HepG2 (cell line): ENCODE results near the gene PIAS1. TPM values are rescaled to one million over a fixed set of nuclear protein-coding genes. Genes with fewer than 3 reads are reported as not detected.

Experiments used
- ATAC-seq: fragments of 200-7000 bp; cut with Tn5 transposase; 3 replicates; pipeline ENCODE4 v1.9.1; 2020; ENCODE audit warnings: mild to moderate bottlenecking, moderate library complexity
- BruUV-seq: library from RNA; stranded (reverse); fragments of 400-500 nt; replicated peaks from 2 replicates; lab custom pipeline; 2021; lab: Mats Ljungman, UMichigan
- CTCF ChIA-PET: fragments of 300-600 bp; formaldehyde crosslinking; extraction: SDS; loops from one replicate; lab custom pipeline; 2021; ENCODE audit warnings: low total read pairs, inconsistent platforms, low intra/inter-chr PET ratio; lab: Yijun Ruan, JAX
- POLR2A ChIA-PET: fragments of 350-600 bp; sonication (Branson Sonifier 250); formaldehyde crosslinking; loops from one replicate; lab custom pipeline; 2020; ENCODE audit warnings: antibody characterized with exemption, inconsistent platforms; lab: Yijun Ruan, JAX
- DNase-seq: peaks from one replicate; pipeline ENCODE4 v3.0.0-alpha.2; 2015; ENCODE audit warnings: low spot score
- FAIRE-seq: peaks from 3 replicates; lab custom pipeline; 2011; peaks lifted over from hg19 to GRCh38; lab: Jason Lieb, UNC
- H2AFZ ChIP-seq: one replicate; pipeline ENCODE4 v1.6.1; 2011; ENCODE audit warnings: low read length, inconsistent platforms
- H3K27ac ChIP-seq: fragments of 300-600 bp; 3 replicates; pipeline ENCODE4 v1.8.0; 2011; ENCODE audit warnings: mixed run types, mild to moderate bottlenecking, mixed read lengths, low read length, inconsistent platforms; ENCODE audit not compliant: insufficient read depth; ENCODE audit errors: extremely low read length
- H3K27me3 ChIP-seq, 2 experiments: fragments of 200-600 bp in 1 of 2; 2 replicates in 1 of 2; 3 replicates in 1 of 2; pipeline versions ENCODE4 v1.6.0 to v1.8.0; 2011; ENCODE audit warnings: low read length in 2 of 2, mild to moderate bottlenecking in 2 of 2, moderate library complexity in 2 of 2, inconsistent platforms in 1 of 2; ENCODE audit not compliant: insufficient read depth in 2 of 2, control insufficient read depth in 1 of 2
- H3K36me3 ChIP-seq, 2 experiments: fragments of 200-600 bp in 1 of 2; replicated peaks in 1 of 2; 2 replicates in 1 of 2; 3 replicates in 1 of 2; pipeline versions ENCODE4 v1.5.1 to v1.8.0; 2011; ENCODE audit warnings: low read length in 2 of 2, inconsistent platforms in 1 of 2; ENCODE audit not compliant: insufficient read depth in 2 of 2, control insufficient read depth in 1 of 2
- H3K4me1 ChIP-seq: 2 replicates; pipeline ENCODE4 v1.5.1; 2012; ENCODE audit warnings: low read length, inconsistent platforms; ENCODE audit not compliant: insufficient read depth
- H3K4me2 ChIP-seq: 2 replicates; pipeline ENCODE4 v1.6.0; 2011; ENCODE audit warnings: low read depth, low read length, inconsistent platforms
- H3K4me3 ChIP-seq, 3 experiments: fragments of 200-600 bp in 1 of 3; sonication (generic), shearing (Covaris generic) in 1 of 3; replicated peaks in 1 of 3; 2 replicates each; pipeline ENCODE4 v1.5.1; 2011 to 2016; ENCODE audit warnings: low read length in 3 of 3, inconsistent platforms in 2 of 3, low read depth in 2 of 3, mild to moderate bottlenecking in 2 of 3, control low read depth in 1 of 3, mixed read lengths in 1 of 3; ENCODE audit not compliant: insufficient read depth in 1 of 3
- H3K79me2 ChIP-seq: one replicate; pipeline ENCODE4 v1.6.1; 2011; ENCODE audit warnings: low read length, inconsistent platforms; ENCODE audit not compliant: insufficient read depth
- H3K9ac ChIP-seq: 2 replicates; pipeline ENCODE4 v1.6.0; 2011; ENCODE audit warnings: mild to moderate bottlenecking, low read depth, low read length, inconsistent platforms; ENCODE audit not compliant: insufficient read depth
- H3K9me3 ChIP-seq: 2 replicates; pipeline ENCODE4 v1.5.1; 2012; ENCODE audit warnings: mild to moderate bottlenecking, low read length
- H4K20me1 ChIP-seq: 2 replicates; pipeline ENCODE4 v1.6.0; 2011; ENCODE audit warnings: inconsistent platforms, mild to moderate bottlenecking, low read length, moderate library complexity; ENCODE audit not compliant: insufficient read depth
- BCL3 ChIP-seq: sonication (generic); formaldehyde crosslinking; IDR thresholded peaks from 2 replicates; pipeline ENCODE4 v1.5.1; 2020; ENCODE audit warnings: mild to moderate bottlenecking, missing genetic modification reagents, moderate library complexity
- CREB3 ChIP-seq: sonication (generic); formaldehyde crosslinking; IDR thresholded peaks from 2 replicates; pipeline ENCODE4 v1.5.0; 2020; ENCODE audit warnings: missing genetic modification reagents
- HINFP ChIP-seq: sonication (generic); formaldehyde crosslinking; IDR thresholded peaks from 2 replicates; pipeline ENCODE4 v1.4.0; 2020; ENCODE audit warnings: low read depth, mild to moderate bottlenecking, missing genetic modification reagents
- HNRNPL ChIP-seq: fragments of 200-400 bp; formaldehyde crosslinking; IDR thresholded peaks from 2 replicates; pipeline ENCODE4 v1.6.1; 2017; ENCODE audit warnings: mild to moderate bottlenecking, low read depth, low read length
- KLF15 ChIP-seq: sonication (generic); formaldehyde crosslinking; IDR thresholded peaks from 2 replicates; pipeline ENCODE4 v1.8.1; 2023; ENCODE audit warnings: borderline replicate concordance, mild to moderate bottlenecking, inconsistent platforms, missing genetic modification reagents, mixed read lengths
- LCORL ChIP-seq, 2 experiments: fragments of 450-650 bp in 1 of 2; sonication (generic) in 1 of 2; formaldehyde crosslinking in 1 of 2; IDR thresholded peaks; 2 replicates each; pipeline versions ENCODE4 v1.5.0 to v1.6.1; 2017 to 2020; ENCODE audit warnings: antibody characterized with exemption in 1 of 2, missing genetic modification reagents in 1 of 2
- LRRFIP1 ChIP-seq: sonication (generic); formaldehyde crosslinking; conservative IDR thresholded peaks from 2 replicates; pipeline ENCODE4 v1.4.0; 2020; ENCODE audit warnings: missing genetic modification reagents
- NRL ChIP-seq: sonication (generic); formaldehyde crosslinking; IDR thresholded peaks from 2 replicates; pipeline ENCODE4 v1.5.0; 2020; ENCODE audit warnings: missing genetic modification reagents, mild to moderate bottlenecking, moderate library complexity, borderline replicate concordance
- POLR2G ChIP-seq: fragments of 200-400 bp; formaldehyde crosslinking; IDR thresholded peaks from 2 replicates; pipeline ENCODE4 v1.6.1; 2018; ENCODE audit warnings: mild to moderate bottlenecking, low read depth, low read length, moderate library complexity
- SP5 ChIP-seq: IDR thresholded peaks from 2 replicates; pipeline ENCODE4 v1.6.1; 2016; ENCODE audit warnings: low read depth, borderline replicate concordance
- YY1 ChIP-seq: IDR thresholded peaks from 2 replicates; pipeline ENCODE4 v1.6.1; 2011; ENCODE audit warnings: low read length, low read depth, moderate library complexity, mild to moderate bottlenecking; ENCODE audit not compliant: insufficient read depth, insufficient replicate concordance
- ZNF20 ChIP-seq: sonication (generic); formaldehyde crosslinking; IDR thresholded peaks from 2 replicates; pipeline ENCODE4 v1.4.0; 2020; ENCODE audit warnings: mild to moderate bottlenecking, moderate library complexity, missing genetic modification reagents
- ZNF597 ChIP-seq: sonication (generic); formaldehyde crosslinking; IDR thresholded peaks from 2 replicates; pipeline ENCODE4 v1.5.0; 2020; ENCODE audit warnings: missing genetic modification reagents
- WGBS: methylation state at CpG from one replicate; pipeline ENCODE4 v1.1.6; 2017; ENCODE audit warnings: low lambda C conversion rate; 5-methylcytosine and 5-hydroxymethylcytosine counted together
- in situ Hi-C: cut with HindIII; loops from 2 replicates; pipeline ENCODE4 v1.10.0; 2017; ENCODE audit warnings: low pct_unique_long_range_greater_than_20kb; ENCODE audit not compliant: extremely low pct_ligation_motif_present
- intact Hi-C: fragments of 100-400 bp; cut with micrococcal nuclease; formaldehyde crosslinking; loops from one replicate; pipeline ENCODE4 v1.10.0; 2022; ENCODE audit not compliant: unreplicated experiment
- polyA plus RNA-seq, 8 experiments: library from polyadenylated mRNA; depleted of rRNA in 3 of 8; stranded (reverse) in 7 of 8; unstranded in 1 of 8; fragments of >200 nt; fragmentation: Illumina TruSeq in 4 of 8; extraction: Trizol in 4 of 8; gene quantifications; 2 replicates each; pipeline versions ENCODE4 v1.2.1 to v1.2.3, GENCODE V29; 2011 to 2016; ENCODE audit warnings: low read depth in 4 of 8, missing spikeins in 1 of 8, mixed read lengths in 1 of 8; ENCODE audit not compliant: insufficient read depth in 1 of 8
- total RNA-seq, 5 experiments: library from RNA; depleted of rRNA; stranded (reverse); fragments of >200 nt; fragmentation: Illumina TruSeq; extraction: Trizol; gene quantifications; 2 replicates each; pipeline ENCODE4 v1.2.3, GENCODE V29; 2016; ENCODE audit warnings: low read depth in 1 of 5
- TF ChIP-seq, protein P1 (sequence below): sonication (generic); formaldehyde crosslinking; IDR thresholded peaks from 2 replicates; pipeline ENCODE4 v1.8.0; 2022; ENCODE audit warnings: mild to moderate bottlenecking, missing genetic modification reagents, moderate library complexity

PIAS1 gene
- total and polyA plus RNA-seq, 2 of the 13 experiments (the other 11 are each of a cell fraction or from before 2014, with no cell fraction given): 20.7 to 33.7 TPM

DNA sequence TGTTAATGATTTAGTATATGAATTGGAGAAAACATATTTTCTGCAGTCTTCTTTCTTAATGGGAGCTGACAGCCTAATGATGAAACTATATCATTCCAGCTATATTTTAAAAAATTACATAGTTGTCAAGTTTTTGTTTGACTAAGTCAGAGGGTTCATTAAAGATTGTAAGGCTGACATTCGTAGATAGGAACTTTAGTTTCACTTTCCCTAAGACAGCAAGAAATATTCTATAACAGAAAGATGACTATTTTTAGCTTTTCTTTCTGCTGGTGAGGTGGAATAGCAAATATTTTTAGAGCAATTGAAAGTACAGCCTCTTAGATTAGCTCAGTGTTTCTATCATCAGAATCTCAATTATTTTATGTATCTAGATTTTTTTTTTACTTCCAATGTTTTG lies 60.2 kb downstream of the PIAS1 start (continued):
- TF ChIP-seq POLR2G: no peak

DNA sequence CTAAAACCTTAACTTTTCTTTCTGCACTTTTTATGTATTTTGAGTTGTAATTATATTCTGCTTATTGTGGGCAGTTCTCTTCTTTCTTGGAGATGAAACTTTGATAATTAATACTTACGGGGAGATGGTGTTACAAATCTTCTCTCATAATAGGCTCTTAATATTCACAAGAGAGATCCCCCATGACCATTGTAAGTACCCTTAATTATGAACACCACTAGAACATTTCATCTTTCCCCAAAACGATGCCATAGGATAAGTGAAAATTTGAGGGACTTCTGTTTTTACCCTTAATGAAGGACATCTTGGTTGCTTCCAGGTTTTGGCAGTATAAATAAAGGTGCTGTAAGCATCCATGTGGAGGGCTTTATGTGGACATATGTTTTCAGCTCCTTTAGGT lies 60.7 kb downstream of the PIAS1 start:
- ChIA-PET POLR2A (no interaction called here), CTCF (no interaction called here)
- Histone ChIP-seq H3K27ac (no peak overlapping the region), H3K9ac (no peak overlapping the region), H3K9me3 (no peaks in the 10 kb centered on the region), H3K4me2 (no peak overlapping the region), H3K27me3 (no peaks in the 10 kb centered on the region), H3K4me1 (peaks cover 31% of the 10 kb centered on the region), H3K79me2 (peaks cover 72% of the 10 kb centered on the region), H2AFZ (no peak overlapping the region), H4K20me1 (peaks cover 4% of the 10 kb centered on the region; the same call in 1 of the 2 replicates), H3K36me3 (no peaks in the 10 kb centered on the region), H3K4me3 (no peak overlapping the region)
- FAIRE-seq: no peak
- no peak for DNase-seq
- in situ Hi-C loops (no loop called here), intact Hi-C loops (no loop called here)
- BruUV-seq: no TSS peak
- ATAC-seq: no peak
- WGBS: 98% methylated on average over 2 of the region's 2 CpGs
- TF ChIP-seq BCL3 (CRISPR knock-in tag) (no peak), YY1 (no peak), ZNF20 (CRISPR knock-in tag) (no peak), NRL (no peak), HNRNPL (no peak), CREB3 (CRISPR knock-in tag) (no peak), LRRFIP1 (CRISPR knock-in tag) (no peak), ZNF597 (no peak), KLF15 (no peak), HINFP (CRISPR knock-in tag) (no peak), SP5 (CRISPR knock-in tag) (no peak), LCORL (IDR thresholded peaks at IDR 0.05) (no peak), LCORL (CRISPR knock-in tag; IDR thresholded peaks at IDR 0.05) (no peak)
- TF ChIP-seq, protein P1, sequence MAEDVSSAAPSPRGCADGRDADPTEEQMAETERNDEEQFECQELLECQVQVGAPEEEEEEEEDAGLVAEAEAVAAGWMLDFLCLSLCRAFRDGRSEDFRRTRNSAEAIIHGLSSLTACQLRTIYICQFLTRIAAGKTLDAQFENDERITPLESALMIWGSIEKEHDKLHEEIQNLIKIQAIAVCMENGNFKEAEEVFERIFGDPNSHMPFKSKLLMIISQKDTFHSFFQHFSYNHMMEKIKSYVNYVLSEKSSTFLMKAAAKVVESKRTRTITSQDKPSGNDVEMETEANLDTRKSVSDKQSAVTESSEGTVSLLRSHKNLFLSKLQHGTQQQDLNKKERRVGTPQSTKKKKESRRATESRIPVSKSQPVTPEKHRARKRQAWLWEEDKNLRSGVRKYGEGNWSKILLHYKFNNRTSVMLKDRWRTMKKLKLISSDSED (CRISPR knock-in tag): no peak
